ENCODE data around the gene KCNQ4.

KCNQ4 gene

GRCh38 chr1:40784141-40784770 lies 669 bp downstream of the KCNQ4 start:
- DNase-seq: no peak
- H3K27me3 ChIP-seq (ENCODE audit: insufficient read depth, low read length, poor library complexity): no peaks in the 10 kb centered on the region
- H3K9me3 ChIP-seq (ENCODE audit: insufficient read depth, low read length, severe bottlenecking): no peaks in the 10 kb centered on the region
- no peaks in the 10 kb centered on the region for H3K36me3 ChIP-seq (ENCODE audit: insufficient read depth, low read length)
- no peak overlapping the region for H3K27ac ChIP-seq (ENCODE audit: low read length)
- no peak overlapping the region for H3K4me3 ChIP-seq (ENCODE audit: low read depth in 1 of 2, low read length in 2 of 2)
- H3K9ac ChIP-seq (ENCODE audit: low read depth, low read length): no peak overlapping the region
- ATAC-seq (ENCODE audit: insufficient read depth, low read depth): no peak
- no peak overlapping the region for H3K4me2 ChIP-seq (ENCODE audit: insufficient read depth, low read length)
- TF ChIP-seq, protein P1, sequence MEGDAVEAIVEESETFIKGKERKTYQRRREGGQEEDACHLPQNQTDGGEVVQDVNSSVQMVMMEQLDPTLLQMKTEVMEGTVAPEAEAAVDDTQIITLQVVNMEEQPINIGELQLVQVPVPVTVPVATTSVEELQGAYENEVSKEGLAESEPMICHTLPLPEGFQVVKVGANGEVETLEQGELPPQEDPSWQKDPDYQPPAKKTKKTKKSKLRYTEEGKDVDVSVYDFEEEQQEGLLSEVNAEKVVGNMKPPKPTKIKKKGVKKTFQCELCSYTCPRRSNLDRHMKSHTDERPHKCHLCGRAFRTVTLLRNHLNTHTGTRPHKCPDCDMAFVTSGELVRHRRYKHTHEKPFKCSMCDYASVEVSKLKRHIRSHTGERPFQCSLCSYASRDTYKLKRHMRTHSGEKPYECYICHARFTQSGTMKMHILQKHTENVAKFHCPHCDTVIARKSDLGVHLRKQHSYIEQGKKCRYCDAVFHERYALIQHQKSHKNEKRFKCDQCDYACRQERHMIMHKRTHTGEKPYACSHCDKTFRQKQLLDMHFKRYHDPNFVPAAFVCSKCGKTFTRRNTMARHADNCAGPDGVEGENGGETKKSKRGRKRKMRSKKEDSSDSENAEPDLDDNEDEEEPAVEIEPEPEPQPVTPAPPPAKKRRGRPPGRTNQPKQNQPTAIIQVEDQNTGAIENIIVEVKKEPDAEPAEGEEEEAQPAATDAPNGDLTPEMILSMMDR (IDR thresholded peaks at IDR 0.05; ENCODE audit: borderline replicate concordance, extremely low read depth, low read length, poor library complexity, severe bottlenecking): no peak
- no peak for TF ChIP-seq EZH2 (IDR thresholded peaks at IDR 0.05; ENCODE audit: borderline replicate concordance, low read depth, low read length, severe bottlenecking)
- H2AFZ ChIP-seq (ENCODE audit: low read depth, low read length): no peak overlapping the region
- no peaks in the 10 kb centered on the region for H3K4me1 ChIP-seq (ENCODE audit: insufficient read depth, low read length)
- H4K20me1 ChIP-seq (ENCODE audit: insufficient read depth, low read length): peaks cover 4% of the 10 kb centered on the region; the same call in 1 of the 2 replicates
- H3K79me2 ChIP-seq (ENCODE audit: insufficient read depth, low read length): no peaks in the 10 kb centered on the region

DNA sequence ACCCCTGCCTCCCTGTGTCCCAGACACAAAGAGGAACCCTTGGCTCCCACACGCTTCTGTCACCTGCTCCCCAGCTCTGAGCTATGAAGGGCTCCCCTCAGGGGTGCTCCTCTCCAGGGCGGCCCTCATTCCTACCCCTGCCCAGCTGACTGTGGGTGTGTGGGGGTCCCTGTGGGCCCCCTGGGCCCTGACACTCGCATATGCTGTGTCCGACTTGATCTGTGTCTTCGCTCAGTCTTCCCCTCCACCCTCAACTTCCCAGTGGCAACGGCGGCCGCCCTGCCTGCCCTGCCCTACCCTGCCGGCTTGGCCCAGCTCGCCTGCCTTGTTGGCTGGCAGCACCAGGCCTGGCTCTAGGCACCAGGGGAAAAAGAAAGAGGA lies 1.2 kb downstream of the KCNQ4 start:
- H3K4me3 ChIP-seq (ENCODE audit: low read depth in 1 of 2, low read length in 2 of 2): no peak overlapping the region
- TF ChIP-seq, protein P1 (IDR thresholded peaks at IDR 0.05; ENCODE audit: borderline replicate concordance, extremely low read depth, low read length, poor library complexity, severe bottlenecking): no peak
- no peak for TF ChIP-seq EZH2 (IDR thresholded peaks at IDR 0.05; ENCODE audit: borderline replicate concordance, low read depth, low read length, severe bottlenecking)
- no peak overlapping the region for H2AFZ ChIP-seq (ENCODE audit: low read depth, low read length)
- ATAC-seq (ENCODE audit: insufficient read depth, low read depth) (no peak), DNase-seq (no peak)
- H3K9ac ChIP-seq (ENCODE audit: low read depth, low read length): no peak overlapping the region
- H3K27ac ChIP-seq (ENCODE audit: low read length): no peak overlapping the region
- no peaks in the 10 kb centered on the region for H3K27me3 ChIP-seq (ENCODE audit: insufficient read depth, low read length, poor library complexity)
- H3K4me2 ChIP-seq (ENCODE audit: insufficient read depth, low read length): no peak overlapping the region
- H3K79me2 ChIP-seq (ENCODE audit: insufficient read depth, low read length): no peaks in the 10 kb centered on the region
- H3K4me1 ChIP-seq (ENCODE audit: insufficient read depth, low read length): no peaks in the 10 kb centered on the region
- H3K36me3 ChIP-seq (ENCODE audit: insufficient read depth, low read length): no peaks in the 10 kb centered on the region
- peaks cover 4% of the 10 kb centered on the region; the same call in 1 of the 2 replicates for H4K20me1 ChIP-seq (ENCODE audit: insufficient read depth, low read length)
- no peaks in the 10 kb centered on the region for H3K9me3 ChIP-seq (ENCODE audit: insufficient read depth, low read length, severe bottlenecking)

DNA sequence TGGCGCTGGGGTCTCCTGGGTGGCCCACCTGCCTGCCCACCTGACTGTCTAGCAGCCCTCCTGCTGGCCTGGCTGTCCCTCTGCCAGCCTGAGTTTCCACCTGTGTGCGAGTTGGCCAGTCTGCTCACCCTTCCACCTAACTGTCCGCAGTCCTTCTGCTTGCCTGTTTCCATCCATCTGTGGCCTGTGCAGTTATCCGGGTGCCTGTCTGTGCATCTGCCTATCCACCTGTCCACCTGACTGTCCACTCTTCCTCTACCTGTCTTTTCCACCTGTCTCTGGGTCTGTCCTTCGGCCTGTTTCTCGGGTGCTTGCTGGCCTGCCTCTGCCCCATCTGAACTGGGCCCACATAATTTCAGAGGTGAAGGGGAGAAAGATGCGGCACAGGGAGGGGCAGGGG lies 1.9 kb downstream of the KCNQ4 start:
- no peak for DNase-seq
- Histone ChIP-seq H3K27me3 (ENCODE audit: insufficient read depth, low read length, poor library complexity) (no peaks in the 10 kb centered on the region), H3K27ac (ENCODE audit: low read length) (no peak overlapping the region), H3K4me1 (ENCODE audit: insufficient read depth, low read length) (no peaks in the 10 kb centered on the region), H2AFZ (ENCODE audit: low read depth, low read length) (no peak overlapping the region), H3K9me3 (ENCODE audit: insufficient read depth, low read length, severe bottlenecking) (no peaks in the 10 kb centered on the region), H4K20me1 (ENCODE audit: insufficient read depth, low read length) (peaks cover 4% of the 10 kb centered on the region; the same call in 1 of the 2 replicates), H3K79me2 (ENCODE audit: insufficient read depth, low read length) (no peaks in the 10 kb centered on the region), H3K4me3 (ENCODE audit: low read depth in 1 of 2, low read length in 2 of 2) (no peak overlapping the region), H3K36me3 (ENCODE audit: insufficient read depth, low read length) (no peaks in the 10 kb centered on the region), H3K9ac (ENCODE audit: low read depth, low read length) (no peak overlapping the region), H3K4me2 (ENCODE audit: insufficient read depth, low read length) (no peak overlapping the region)
- TF ChIP-seq, protein P1 (IDR thresholded peaks at IDR 0.05; ENCODE audit: borderline replicate concordance, extremely low read depth, low read length, poor library complexity, severe bottlenecking): no peak
- no peak for TF ChIP-seq EZH2 (IDR thresholded peaks at IDR 0.05; ENCODE audit: borderline replicate concordance, low read depth, low read length, severe bottlenecking)
- no peak for ATAC-seq (ENCODE audit: insufficient read depth, low read depth)

All from DND-41 (cell line).